Duodenal mucosa (tissue), 2 donors: ENCODE results near the gene GRID1.

ENCODE experiments used
- H3K27ac ChIP-seq: one replicate; pipeline ENCODE4 v1.7.0; 2013; ENCODE audit warnings: low read depth, low read length
- H3K27me3 ChIP-seq, 2 donors: one replicate each; pipeline ENCODE4 v1.7.0; 2013; ENCODE audit warnings: low read length in 2 of 2, control low read depth in 1 of 2; ENCODE audit not compliant: insufficient read depth in 2 of 2, control insufficient read depth in 1 of 2
- H3K36me3 ChIP-seq, 2 donors: one replicate each; pipeline ENCODE4 v1.7.0; 2013; ENCODE audit warnings: low read length in 2 of 2, control low read depth in 1 of 2; ENCODE audit not compliant: insufficient read depth in 2 of 2, control insufficient read depth in 1 of 2
- H3K4me1 ChIP-seq, 2 donors: one replicate each; pipeline ENCODE4 v1.7.0; 2013; ENCODE audit warnings: low read length in 2 of 2, control low read depth in 1 of 2; ENCODE audit not compliant: insufficient read depth in 2 of 2, control insufficient read depth in 1 of 2
- H3K4me3 ChIP-seq, 2 donors: one replicate each; pipeline ENCODE4 v1.7.0; 2013; ENCODE audit warnings: low read length in 2 of 2, low read depth in 1 of 2
- H3K9ac ChIP-seq, 2 donors: one replicate each; pipeline ENCODE4 v1.7.0; 2013; ENCODE audit warnings: low read length in 2 of 2, low read depth in 1 of 2
- H3K9me3 ChIP-seq, 2 donors: one replicate each; pipeline ENCODE4 v1.7.0; 2013; ENCODE audit warnings: low read length in 2 of 2, control low read depth in 1 of 2; ENCODE audit not compliant: control insufficient read depth in 1 of 2

GRID1 gene

DNA sequence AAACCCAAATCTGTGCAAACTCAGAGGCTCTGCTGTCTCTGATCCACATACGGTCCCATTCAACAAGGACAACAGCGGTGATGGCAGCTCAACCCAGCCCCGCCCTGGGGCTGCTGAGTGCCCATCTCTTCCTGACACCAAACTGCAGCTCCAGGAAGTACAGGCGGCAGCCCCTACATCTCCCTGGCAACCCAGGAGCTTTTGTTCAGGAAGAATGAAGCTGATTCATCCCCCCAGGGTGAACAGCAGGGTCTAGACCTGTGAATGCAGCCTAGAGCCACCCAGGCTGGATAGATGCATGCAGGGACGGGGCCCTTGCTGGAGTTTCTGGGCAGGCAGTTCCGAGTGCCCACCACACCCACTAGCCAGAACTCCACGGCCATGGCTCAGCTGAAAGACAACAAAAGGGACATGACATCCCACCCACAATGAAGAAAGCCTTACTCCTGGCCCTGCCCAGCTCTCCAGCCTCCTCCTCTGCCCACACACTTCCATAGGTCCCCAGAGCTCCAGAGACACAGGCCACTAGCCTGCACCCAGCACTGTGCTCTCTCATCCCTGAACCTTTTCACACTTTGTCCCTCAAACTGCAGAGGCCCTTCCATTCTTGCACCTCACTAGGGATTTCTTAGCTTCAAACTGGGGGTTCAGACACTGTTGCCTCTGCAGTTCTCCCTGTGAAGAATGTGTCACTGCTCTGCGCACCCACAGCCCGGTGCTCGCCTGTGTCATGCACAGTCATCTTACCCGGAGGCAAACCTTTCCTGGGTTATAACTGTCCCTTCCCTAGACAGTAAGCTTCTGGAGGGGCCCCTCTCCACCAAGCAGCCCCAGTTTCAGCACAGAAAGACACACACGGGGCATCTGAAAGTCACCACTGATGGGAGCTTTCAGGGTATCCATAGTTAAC is 99.1 kb downstream of the GRID1 start:
- Histone ChIP-seq H3K27ac (no peak overlapping the region), H3K9ac (no peak overlapping the region), H3K4me1 (no peaks in the 10 kb centered on the region)

DNA sequence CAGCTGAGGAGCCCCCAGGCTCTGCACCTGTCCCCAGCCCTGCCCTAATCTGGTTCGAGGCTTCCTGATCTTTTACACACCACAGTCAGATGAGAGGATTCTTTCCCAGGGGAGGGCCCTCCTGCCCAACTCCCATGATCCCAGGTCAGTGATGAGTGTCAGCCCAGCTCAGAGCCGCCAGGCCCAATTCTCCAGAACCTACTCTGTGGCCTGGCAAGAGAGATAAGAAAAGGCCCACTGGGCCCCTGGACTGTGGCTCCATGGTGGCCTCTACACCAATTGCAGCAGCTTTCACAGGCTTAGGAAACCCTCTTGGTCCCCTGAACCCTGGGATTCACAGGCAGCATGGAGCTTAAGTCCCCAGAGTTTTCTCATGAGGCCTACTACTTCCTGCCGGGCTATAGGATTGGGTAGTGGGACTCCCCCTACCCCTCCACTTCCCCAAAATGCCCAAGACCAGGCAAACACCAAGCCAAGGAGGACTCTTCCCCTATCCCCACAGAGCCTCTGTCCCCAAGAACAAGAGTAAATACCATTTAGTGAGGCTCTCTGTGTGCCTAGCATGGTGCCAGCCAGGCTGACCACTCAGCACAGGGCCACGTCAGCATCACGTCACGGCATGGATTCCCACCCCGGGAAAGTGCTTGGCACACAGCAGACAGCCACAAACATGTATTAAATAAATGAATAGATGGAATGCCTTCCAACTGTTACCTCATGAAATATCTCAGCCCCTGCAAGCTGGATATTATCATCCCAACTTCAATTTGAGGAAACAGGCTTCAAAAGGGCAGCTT is 100.0 kb downstream of the GRID1 start:
- H3K9me3 ChIP-seq, result no peaks in the 10 kb centered on the region
- H3K9ac ChIP-seq, result no peak overlapping the region
- peaks cover 0 to 3% of the 10 kb centered on the region in 2 donors for H3K4me1 ChIP-seq
- no peaks in the 10 kb centered on the region for H3K36me3 ChIP-seq
- no peak overlapping the region for H3K4me3 ChIP-seq
- H3K27ac ChIP-seq, result no peak overlapping the region
- H3K27me3 ChIP-seq, result peaks cover 4 to 6% of the 10 kb centered on the region in 2 donors

More for the DNA sequence above, 99.1 kb downstream of the GRID1 start:
- Histone ChIP-seq H3K36me3 (no peaks in the 10 kb centered on the region), H3K27me3 (peaks cover 4 to 6% of the 10 kb centered on the region in 2 donors), H3K4me3 (no peak overlapping the region), H3K9me3 (no peaks in the 10 kb centered on the region)

DNA sequence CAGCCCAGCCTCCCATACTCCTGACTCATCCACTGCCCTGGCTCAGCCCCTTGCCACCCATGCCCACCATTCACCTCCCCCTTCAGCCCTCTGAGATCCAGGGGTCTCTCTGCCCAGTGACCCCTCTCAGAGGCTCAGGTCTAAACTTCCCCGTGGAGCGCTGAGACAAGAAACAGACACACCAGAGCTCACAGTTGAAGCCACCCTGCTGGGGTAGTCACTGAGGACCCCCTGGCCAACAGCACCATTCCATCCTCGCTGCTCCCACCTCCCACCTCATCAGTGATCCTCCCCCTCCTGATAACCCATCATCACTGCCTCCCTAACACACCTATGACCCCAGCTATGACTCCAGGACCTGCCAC is 100.7 kb downstream of the GRID1 start:
- H3K9ac ChIP-seq, result no peak overlapping the region
- H3K9me3 ChIP-seq, result no peaks in the 10 kb centered on the region
- H3K4me3 ChIP-seq, result no peak overlapping the region
- H3K36me3 ChIP-seq, result no peaks in the 10 kb centered on the region
- peaks cover 0 to 3% of the 10 kb centered on the region in 2 donors for H3K4me1 ChIP-seq
- H3K27ac ChIP-seq, result no peak overlapping the region
- peaks cover 4 to 6% of the 10 kb centered on the region in 2 donors for H3K27me3 ChIP-seq

DNA sequence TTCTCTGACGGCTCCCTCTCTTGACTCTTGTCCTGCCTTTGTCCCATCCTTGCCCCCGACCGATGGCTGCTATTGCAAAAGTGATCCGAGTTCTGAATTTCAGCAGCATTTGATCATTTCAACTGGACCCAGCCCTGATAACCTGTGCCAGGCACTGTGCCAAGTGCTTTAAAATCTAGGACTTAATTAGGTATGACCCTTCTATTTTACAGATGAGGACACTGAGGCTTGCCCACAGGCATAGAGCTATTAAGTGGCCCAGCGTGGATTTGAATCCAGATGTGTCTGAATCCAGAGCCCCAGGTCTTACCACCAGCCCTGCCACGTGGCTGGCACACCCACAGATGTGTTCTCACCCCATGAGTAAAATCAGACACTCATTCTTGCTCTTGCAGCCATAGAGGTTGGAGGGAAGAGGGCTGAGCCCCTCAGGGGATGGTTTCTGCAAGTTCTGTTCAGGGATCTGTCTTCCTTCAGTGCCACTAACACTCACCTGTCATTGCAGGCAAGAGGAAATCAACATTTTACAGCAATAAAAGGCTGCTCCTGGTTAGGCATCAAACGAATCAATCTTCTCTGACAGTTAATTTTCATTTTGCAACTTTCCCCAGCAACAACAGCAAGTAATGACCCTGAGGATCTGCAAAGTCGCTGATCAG is 101.2 kb downstream of the GRID1 start:
- Histone ChIP-seq H3K27me3 (peaks cover 4 to 6% of the 10 kb centered on the region in 2 donors), H3K9me3 (no peaks in the 10 kb centered on the region), H3K9ac (no peak overlapping the region), H3K4me3 (no peak overlapping the region), H3K36me3 (no peaks in the 10 kb centered on the region), H3K4me1 (peaks cover 0 to 3% of the 10 kb centered on the region in 2 donors), H3K27ac (no peak overlapping the region)

DNA sequence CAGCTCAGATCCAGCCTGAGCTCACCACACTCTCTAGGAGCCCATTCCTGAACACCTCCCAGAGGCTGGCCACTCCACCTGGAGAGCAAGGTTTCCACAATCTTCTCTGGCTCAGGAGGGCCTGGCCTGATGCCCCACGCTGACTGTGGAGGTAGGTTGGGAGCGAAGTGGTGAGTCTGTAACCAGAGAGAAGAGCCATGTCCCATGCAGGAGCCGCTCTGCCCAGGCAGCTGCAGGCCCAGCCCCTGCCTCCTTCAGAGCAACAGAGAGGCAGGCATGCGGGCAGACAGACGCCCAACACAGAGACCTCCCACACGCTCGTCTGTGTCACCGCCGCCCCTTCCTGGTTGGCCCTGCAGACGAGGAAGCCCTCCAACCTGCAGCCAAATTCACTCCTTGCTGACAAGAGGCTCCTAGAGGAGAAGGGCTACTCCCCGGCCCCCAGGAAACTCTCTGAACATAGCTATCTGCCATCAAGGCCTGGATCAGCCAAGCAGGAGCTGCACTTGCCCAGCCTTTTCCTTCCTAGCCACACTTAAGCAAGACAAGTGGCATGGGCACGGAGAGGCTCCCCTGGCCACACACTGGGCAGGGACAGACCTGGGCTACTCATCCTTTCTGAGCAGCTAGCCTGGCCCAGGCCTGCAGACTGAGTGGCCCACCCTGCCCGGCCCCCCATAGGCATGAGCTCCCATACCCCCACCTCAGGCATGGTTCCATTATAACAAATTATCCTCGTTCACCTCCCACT is 101.9 kb downstream of the GRID1 start:
- Histone ChIP-seq H3K4me3 (no peak overlapping the region), H3K36me3 (no peaks in the 10 kb centered on the region), H3K9me3 (no peaks in the 10 kb centered on the region), H3K4me1 (peaks cover 0 to 3% of the 10 kb centered on the region in 2 donors), H3K9ac (no peak overlapping the region), H3K27me3 (peaks cover 4 to 6% of the 10 kb centered on the region in 2 donors), H3K27ac (no peak overlapping the region)

DNA sequence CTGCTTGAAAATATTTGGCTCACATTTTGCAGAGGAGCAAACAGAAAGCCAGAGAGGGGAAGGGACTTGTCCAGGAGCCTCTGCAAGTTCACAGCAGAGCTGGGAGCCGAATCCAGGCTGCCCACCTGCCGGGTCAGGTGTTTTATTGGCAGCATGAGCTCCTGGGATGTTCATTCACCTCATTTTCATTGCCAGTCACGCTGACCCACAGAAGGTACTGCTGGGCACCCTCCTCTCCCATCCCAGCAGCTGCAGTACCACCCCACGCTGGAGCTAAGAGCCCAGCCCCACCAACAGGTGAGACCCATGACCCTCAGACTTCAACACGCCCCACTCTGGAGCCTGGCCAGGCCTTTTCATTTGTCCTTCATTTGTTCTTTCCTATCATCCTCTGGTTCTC is 102.7 kb downstream of the GRID1 start:
- H3K27ac ChIP-seq, result no peak overlapping the region
- no peaks in the 10 kb centered on the region for H3K36me3 ChIP-seq
- no peaks in the 10 kb centered on the region for H3K9me3 ChIP-seq
- H3K9ac ChIP-seq, result no peak overlapping the region
- no peak overlapping the region for H3K4me3 ChIP-seq
- H3K4me1 ChIP-seq, result peaks cover 0 to 3% of the 10 kb centered on the region in 2 donors
- H3K27me3 ChIP-seq, result peaks cover 4 to 6% of the 10 kb centered on the region in 2 donors

DNA sequence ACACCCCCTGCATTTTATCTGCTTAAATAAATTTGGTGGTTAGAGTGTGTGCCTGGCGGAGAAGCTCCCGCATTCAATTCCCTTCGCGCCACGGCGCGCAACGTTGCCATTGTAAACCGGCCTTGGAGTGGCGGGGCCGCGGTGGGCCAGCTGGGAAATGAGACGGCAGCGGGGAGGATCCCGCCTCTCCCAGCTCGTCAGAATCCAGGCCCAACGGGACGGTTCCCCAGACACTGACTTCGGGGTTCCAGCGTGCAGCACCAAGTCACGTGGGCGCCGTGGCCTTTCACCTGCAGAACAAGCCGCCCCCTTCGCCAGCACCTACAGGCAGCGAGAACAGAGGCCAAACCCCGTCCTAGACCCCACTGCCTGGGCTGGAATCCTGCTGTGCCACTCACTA is 103.4 kb downstream of the GRID1 start:
- Histone ChIP-seq H3K4me1 (peaks cover 0 to 3% of the 10 kb centered on the region in 2 donors), H3K4me3 (no peak overlapping the region), H3K27me3 (peaks cover 4 to 6% of the 10 kb centered on the region in 2 donors), H3K27ac (no peak overlapping the region), H3K9ac (no peak overlapping the region), H3K36me3 (no peaks in the 10 kb centered on the region), H3K9me3 (no peaks in the 10 kb centered on the region)

DNA sequence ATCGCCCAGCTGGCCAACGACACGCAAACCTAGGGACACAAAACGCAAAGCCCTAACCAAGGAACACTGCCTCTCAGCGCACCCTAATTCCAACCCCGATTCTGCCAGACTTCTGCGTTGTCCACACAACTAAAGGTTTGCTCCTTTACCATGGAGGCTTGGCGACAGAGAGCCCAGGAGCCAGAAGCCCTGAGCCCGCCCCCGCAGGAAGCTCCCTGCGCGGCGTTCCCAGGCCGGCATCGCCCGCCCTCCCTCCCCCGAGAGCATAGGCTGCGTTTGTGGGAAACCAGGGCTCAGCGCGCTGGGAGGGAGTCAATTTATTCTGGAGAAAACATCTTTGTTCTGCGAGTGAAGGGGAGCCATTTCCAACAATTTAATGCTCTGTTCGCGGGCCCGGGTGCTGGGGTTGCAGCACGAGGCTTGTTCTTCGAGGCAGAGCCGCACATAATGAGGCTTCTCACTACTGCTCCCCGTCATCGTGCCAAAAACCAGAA is 103.9 kb downstream of the GRID1 start:
- no peak overlapping the region for H3K9ac ChIP-seq
- peaks cover 0 to 3% of the 10 kb centered on the region in 2 donors for H3K4me1 ChIP-seq
- no peak overlapping the region for H3K27ac ChIP-seq
- no peak overlapping the region for H3K4me3 ChIP-seq
- H3K9me3 ChIP-seq, result no peaks in the 10 kb centered on the region
- no peaks in the 10 kb centered on the region for H3K36me3 ChIP-seq
- H3K27me3 ChIP-seq, result peaks cover 4 to 6% of the 10 kb centered on the region in 2 donors

DNA sequence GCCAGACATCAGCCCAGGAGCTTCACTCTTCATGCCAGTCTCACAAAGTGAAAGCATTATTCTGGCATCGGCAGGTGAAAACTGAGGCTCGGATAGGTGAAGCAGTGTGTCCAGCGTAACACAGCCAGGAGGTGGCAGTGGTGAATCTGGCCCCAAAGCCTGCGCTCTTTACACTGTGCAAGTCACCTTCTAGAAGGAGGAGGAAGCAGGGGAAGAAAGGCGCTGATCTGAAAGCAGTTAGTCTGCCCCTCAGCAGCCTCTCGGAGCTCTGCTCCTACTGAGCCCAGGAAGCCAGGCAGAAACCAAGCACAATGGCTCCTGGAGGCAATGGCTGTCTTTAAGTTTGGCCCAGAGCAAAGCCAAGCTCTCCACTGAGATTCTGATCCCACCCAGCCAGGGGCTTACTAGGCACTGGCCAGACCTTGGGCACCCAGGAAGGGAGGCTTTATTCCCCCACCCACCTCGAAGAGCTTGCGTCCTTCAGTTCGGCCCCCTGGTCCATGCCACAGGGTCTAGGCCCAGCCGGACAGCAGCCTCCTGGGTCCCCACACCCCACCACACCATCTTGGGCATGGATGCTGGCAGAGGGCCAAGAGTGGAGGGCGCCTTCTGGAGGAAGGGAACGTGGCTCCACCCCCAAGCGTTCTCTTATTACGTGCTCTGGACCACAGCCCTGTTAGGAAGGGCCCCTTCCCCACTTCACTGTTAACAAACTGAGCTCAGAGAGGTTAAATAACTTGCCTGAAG is 104.5 kb downstream of the GRID1 start:
- Histone ChIP-seq H3K36me3 (no peaks in the 10 kb centered on the region), H3K9me3 (no peaks in the 10 kb centered on the region), H3K27me3 (peaks cover 4 to 6% of the 10 kb centered on the region in 2 donors), H3K27ac (no peak overlapping the region), H3K4me3 (no peak overlapping the region), H3K9ac (no peak overlapping the region), H3K4me1 (peaks cover 0 to 3% of the 10 kb centered on the region in 2 donors)
